ENCODE data around the gene APOD. TPM values are rescaled to one million over a fixed set of nuclear protein-coding genes. Genes with fewer than 3 reads are reported as not detected.

Gene APOD
- total and polyA plus RNA-seq, 2 of the 4 experiments (the other 2 are of a cell fraction), result 0.36 TPM; not detected in 1

DNA sequence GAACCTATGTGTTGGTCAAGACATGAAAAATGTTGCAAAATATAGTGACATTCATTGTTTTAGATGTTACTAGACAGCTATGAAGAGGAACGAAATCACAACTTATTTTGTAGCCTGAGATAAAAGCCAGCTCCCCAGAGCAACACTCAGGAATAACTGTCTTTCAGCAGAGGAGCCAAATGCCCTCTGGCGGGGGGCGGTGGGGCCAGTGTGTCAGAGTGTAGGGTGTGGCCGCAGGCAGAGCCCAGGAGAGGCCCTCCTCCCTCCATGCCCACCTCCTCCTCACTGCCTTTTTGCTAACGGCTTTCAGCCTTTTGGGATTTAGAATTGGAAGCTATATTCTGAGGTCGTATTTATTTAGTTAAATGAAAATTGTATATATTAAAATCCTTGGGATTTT, 16.9 kb downstream of the APOD start:
- dilution Hi-C loops (cut with HindIII; ENCODE audit: low sequenced_read_pairs, unreplicated experiment) (no loop called here), in situ Hi-C loops (cut with MboI; ENCODE audit: low sequenced_read_pairs) (no loop called here), intact Hi-C loops (cut with micrococcal nuclease) (no loop called here)
- no peak overlapping the region for H3K4ac ChIP-seq (ENCODE audit: low read depth, low read length)
- H3K9me3 ChIP-seq (ENCODE audit: control insufficient read depth, insufficient read depth, low read length), result peaks cover 5% of the 10 kb centered on the region; the same call in 1 of the 2 replicates
- no peaks in the 10 kb centered on the region for H4K20me1 ChIP-seq (ENCODE audit: insufficient read depth, low read length)
- no CpG with 5 or more reads among the region's 6 CpGs for WGBS, 2 experiments (ENCODE audit: extremely low coverage in 2 of 2, insufficient read length in 1 of 2)
- no peak overlapping the region for H3K14ac ChIP-seq (replicated peaks; ENCODE audit: low read depth, low read length)
- H2BK15ac ChIP-seq (ENCODE audit: low read depth, low read length), result no peak overlapping the region
- H3K23ac ChIP-seq (ENCODE audit: low read depth, low read length), result no peak overlapping the region
- no peaks in the 10 kb centered on the region for H3K4me1 ChIP-seq (ENCODE audit: control insufficient read depth, insufficient read depth, low read length)
- TF ChIP-seq, protein P1, sequence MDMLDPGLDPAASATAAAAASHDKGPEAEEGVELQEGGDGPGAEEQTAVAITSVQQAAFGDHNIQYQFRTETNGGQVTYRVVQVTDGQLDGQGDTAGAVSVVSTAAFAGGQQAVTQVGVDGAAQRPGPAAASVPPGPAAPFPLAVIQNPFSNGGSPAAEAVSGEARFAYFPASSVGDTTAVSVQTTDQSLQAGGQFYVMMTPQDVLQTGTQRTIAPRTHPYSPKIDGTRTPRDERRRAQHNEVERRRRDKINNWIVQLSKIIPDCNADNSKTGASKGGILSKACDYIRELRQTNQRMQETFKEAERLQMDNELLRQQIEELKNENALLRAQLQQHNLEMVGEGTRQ (IDR thresholded peaks at IDR 0.05; ENCODE audit: low read depth, low read length), result no peak
- no peak for TF ChIP-seq MXI1 (IDR thresholded peaks at IDR 0.05; ENCODE audit: borderline replicate concordance, low read depth, low read length)
- no peak for TF ChIP-seq MAZ (IDR thresholded peaks at IDR 0.05; ENCODE audit: borderline replicate concordance, low read depth, low read length)
- TF ChIP-seq, protein P2, sequence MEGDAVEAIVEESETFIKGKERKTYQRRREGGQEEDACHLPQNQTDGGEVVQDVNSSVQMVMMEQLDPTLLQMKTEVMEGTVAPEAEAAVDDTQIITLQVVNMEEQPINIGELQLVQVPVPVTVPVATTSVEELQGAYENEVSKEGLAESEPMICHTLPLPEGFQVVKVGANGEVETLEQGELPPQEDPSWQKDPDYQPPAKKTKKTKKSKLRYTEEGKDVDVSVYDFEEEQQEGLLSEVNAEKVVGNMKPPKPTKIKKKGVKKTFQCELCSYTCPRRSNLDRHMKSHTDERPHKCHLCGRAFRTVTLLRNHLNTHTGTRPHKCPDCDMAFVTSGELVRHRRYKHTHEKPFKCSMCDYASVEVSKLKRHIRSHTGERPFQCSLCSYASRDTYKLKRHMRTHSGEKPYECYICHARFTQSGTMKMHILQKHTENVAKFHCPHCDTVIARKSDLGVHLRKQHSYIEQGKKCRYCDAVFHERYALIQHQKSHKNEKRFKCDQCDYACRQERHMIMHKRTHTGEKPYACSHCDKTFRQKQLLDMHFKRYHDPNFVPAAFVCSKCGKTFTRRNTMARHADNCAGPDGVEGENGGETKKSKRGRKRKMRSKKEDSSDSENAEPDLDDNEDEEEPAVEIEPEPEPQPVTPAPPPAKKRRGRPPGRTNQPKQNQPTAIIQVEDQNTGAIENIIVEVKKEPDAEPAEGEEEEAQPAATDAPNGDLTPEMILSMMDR (conservative IDR thresholded peaks at IDR 0.05; ENCODE audit: low read depth, low read length), result no peak
- TF ChIP-seq SMC3 (IDR thresholded peaks at IDR 0.05; ENCODE audit: low read depth, low read length), result no peak
- no peak for TF ChIP-seq FOS (IDR thresholded peaks at IDR 0.05; ENCODE audit: low read depth, low read length)
- no peak for TF ChIP-seq NFE2L2 (IDR thresholded peaks at IDR 0.05; ENCODE audit: low read depth, low read length)
- no peak for TF ChIP-seq CHD1 (IDR thresholded peaks at IDR 0.05; ENCODE audit: low read depth, low read length)
- TF ChIP-seq, protein P3, sequence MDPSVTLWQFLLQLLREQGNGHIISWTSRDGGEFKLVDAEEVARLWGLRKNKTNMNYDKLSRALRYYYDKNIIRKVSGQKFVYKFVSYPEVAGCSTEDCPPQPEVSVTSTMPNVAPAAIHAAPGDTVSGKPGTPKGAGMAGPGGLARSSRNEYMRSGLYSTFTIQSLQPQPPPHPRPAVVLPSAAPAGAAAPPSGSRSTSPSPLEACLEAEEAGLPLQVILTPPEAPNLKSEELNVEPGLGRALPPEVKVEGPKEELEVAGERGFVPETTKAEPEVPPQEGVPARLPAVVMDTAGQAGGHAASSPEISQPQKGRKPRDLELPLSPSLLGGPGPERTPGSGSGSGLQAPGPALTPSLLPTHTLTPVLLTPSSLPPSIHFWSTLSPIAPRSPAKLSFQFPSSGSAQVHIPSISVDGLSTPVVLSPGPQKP (IDR thresholded peaks at IDR 0.05; ENCODE audit: borderline replicate concordance, low read depth, low read length), result no peak
- TF ChIP-seq MAFK (IDR thresholded peaks at IDR 0.05; ENCODE audit: low read depth, low read length), result no peak
- TF ChIP-seq RCOR1 (IDR thresholded peaks at IDR 0.05; ENCODE audit: insufficient replicate concordance, low read length), result no peak
- TF ChIP-seq RFX5 (IDR thresholded peaks at IDR 0.05; ENCODE audit: low read depth, low read length), result no peak
- no peak for TF ChIP-seq RAD21 (IDR thresholded peaks at IDR 0.05; ENCODE audit: low read length)
- no peak for TF ChIP-seq CEBPB (IDR thresholded peaks at IDR 0.05; ENCODE audit: low read depth, low read length)
- TF ChIP-seq BHLHE40 (IDR thresholded peaks at IDR 0.05; ENCODE audit: low read depth, low read length), result no peak
- TF ChIP-seq POLR2A (IDR thresholded peaks at IDR 0.05; ENCODE audit: low read depth, low read length), result no peak
- peaks cover 37% of the 10 kb centered on the region for H3K27me3 ChIP-seq (ENCODE audit: control insufficient read depth, insufficient read depth, low read length)
- ChIA-PET CTCF (interaction anchor here (0.6 kb wide), 1 partner anchor 15 kb away, joined by 3 read pairs; no protein-coding TSS in a partner anchor), POLR2A (ENCODE audit: unreplicated experiment) (no interaction called here)
- ATAC-seq (ENCODE audit: low read depth) (no peak), DNase-seq (no peak)
- no peak overlapping the region for H3K56ac ChIP-seq (ENCODE audit: extremely low read depth, insufficient read depth, low read length)
- H3K4me3 ChIP-seq (ENCODE audit: insufficient read depth, low read depth, low read length), result no peak overlapping the region
- no TSS peak for BruUV-seq (replicated peaks)
- H2BK120ac ChIP-seq (ENCODE audit: low read depth, low read length), result no peak overlapping the region
- no peaks in the 10 kb centered on the region for H3K79me1 ChIP-seq (ENCODE audit: low read depth in 1 of 2, low read length in 2 of 2)
- H3K18ac ChIP-seq (ENCODE audit: low read depth, low read length), result no peak overlapping the region
- no peak overlapping the region for H3K27ac ChIP-seq (ENCODE audit: insufficient read depth, low read length)
- no peaks in the 10 kb centered on the region for H3K9me1 ChIP-seq (ENCODE audit: insufficient read depth, low read length)
- H3K9ac ChIP-seq (ENCODE audit: low read depth, low read length), result no peak overlapping the region
- no peak overlapping the region for H4K91ac ChIP-seq (ENCODE audit: insufficient read depth, low read depth, low read length)
- H3K36me3 ChIP-seq (ENCODE audit: control insufficient read depth, insufficient read depth, low read length), result no peaks in the 10 kb centered on the region
- no peak overlapping the region for H4K8ac ChIP-seq (ENCODE audit: low read depth in 2 of 2, low read length in 2 of 2)
- no peak overlapping the region for H4K5ac ChIP-seq (ENCODE audit: low read depth, low read length)
- no peak overlapping the region for H2AFZ ChIP-seq (replicated peaks; ENCODE audit: low read length, poor library complexity)
- no peak overlapping the region for H2AK5ac ChIP-seq (ENCODE audit: low read depth, low read length)
- H2BK5ac ChIP-seq (ENCODE audit: low read depth, low read length, poor library complexity, severe bottlenecking), result no peak overlapping the region
- H2BK20ac ChIP-seq (ENCODE audit: low read depth, low read length), result no peak overlapping the region
- no peak overlapping the region for H2AK9ac ChIP-seq (replicated peaks; ENCODE audit: low read depth, low read length, poor library complexity)
- H3K4me2 ChIP-seq (ENCODE audit: low read depth, low read length), result no peak overlapping the region

Measured in IMR-90 (cell line).